Endothelial cell of umbilical vein (primary cell): ENCODE results near the gene DMD. TPM values are rescaled to one million over a fixed set of nuclear protein-coding genes. Genes with fewer than 3 reads are reported as not detected.

Source experiments
- BruUV-seq: library from RNA; stranded (reverse); fragments of 400-500 nt; replicated peaks from 2 replicates; lab custom pipeline; 2021; lab: Mats Ljungman, UMichigan
- CTCF ChIA-PET: fragments of 300-600, 350-600 bp; sonication (Branson Sonifier 250); formaldehyde crosslinking; loops from one replicate; lab custom pipeline; 2021; ENCODE audit warnings: antibody characterized with exemption, inconsistent platforms; lab: Charles Lee
- POLR2A ChIA-PET: fragments of 300-600, 350-600 bp; sonication (Branson Sonifier 250); formaldehyde crosslinking; loops from one replicate; lab custom pipeline; 2021; ENCODE audit warnings: antibody characterized with exemption, inconsistent platforms; lab: Charles Lee
- DNase-seq: peaks from one replicate; pipeline ENCODE4 v3.0.0-alpha.2; 2011; ENCODE audit warnings: low read depth, low spot score
- FAIRE-seq: peaks from 2 replicates; lab custom pipeline; 2011; peaks lifted over from hg19 to GRCh38; lab: Jason Lieb, UNC
- H2AFZ ChIP-seq: 2 replicates; pipeline ENCODE4 v1.6.0; 2012; ENCODE audit warnings: low read depth, low read length, control low read depth, inconsistent platforms
- H3K27ac ChIP-seq: 2 replicates; pipeline ENCODE4 v1.5.1; 2011; ENCODE audit warnings: low read depth, mild to moderate bottlenecking, control low read depth, low read length, moderate library complexity; ENCODE audit not compliant: insufficient read depth
- H3K27me3 ChIP-seq, 2 experiments: 2 replicates each; pipeline versions ENCODE4 v1.6.0 to v1.6.1; 2011; ENCODE audit warnings: low read length in 2 of 2, mixed read lengths in 1 of 2; ENCODE audit not compliant: control insufficient read depth in 2 of 2, insufficient read depth in 2 of 2
- H3K36me3 ChIP-seq, 2 experiments: 2 replicates in 1 of 2; 3 replicates in 1 of 2; pipeline ENCODE4 v1.5.1; 2011; ENCODE audit warnings: low read length in 2 of 2, mild to moderate bottlenecking in 1 of 2, moderate library complexity in 1 of 2; ENCODE audit not compliant: control insufficient read depth in 2 of 2, insufficient read depth in 2 of 2; ENCODE audit errors: extremely low read depth in 1 of 2
- H3K4me1 ChIP-seq: 3 replicates; pipeline ENCODE4 v1.5.1; 2011; ENCODE audit warnings: mild to moderate bottlenecking, low read length; ENCODE audit not compliant: control insufficient read depth, insufficient read depth; ENCODE audit errors: extremely low read depth
- H3K4me2 ChIP-seq: 2 replicates; pipeline ENCODE4 v1.6.1; 2011; ENCODE audit warnings: low read length, control low read depth, mixed read lengths; ENCODE audit not compliant: insufficient read depth
- H3K4me3 ChIP-seq, 3 experiments: fragments of 200-600 bp in 1 of 3; sonication (generic), shearing (Covaris generic) in 1 of 3; replicated peaks in 1 of 3; 2 replicates each; pipeline ENCODE4 v1.5.1; 2011 to 2016; ENCODE audit warnings: control low read depth in 3 of 3, low read length in 3 of 3, mild to moderate bottlenecking in 2 of 3, inconsistent platforms in 1 of 3, low read depth in 1 of 3, moderate library complexity in 1 of 3; ENCODE audit not compliant: insufficient read depth in 1 of 3
- H3K79me2 ChIP-seq: 2 replicates; pipeline ENCODE4 v1.6.0; 2012; ENCODE audit warnings: low read length, inconsistent platforms; ENCODE audit not compliant: control insufficient read depth, insufficient read depth
- H3K9ac ChIP-seq: replicated peaks from 2 replicates; pipeline ENCODE3; 2011; ENCODE audit warnings: low read length, control low read depth; ENCODE audit not compliant: insufficient read depth; ENCODE audit errors: extremely low read depth
- H3K9me1 ChIP-seq: replicated peaks from 3 replicates; pipeline ENCODE4 v1.6.0; 2011; ENCODE audit warnings: mild to moderate bottlenecking, low read length; ENCODE audit not compliant: control insufficient read depth, insufficient read depth; ENCODE audit errors: extremely low read depth
- H3K9me3 ChIP-seq: replicated peaks from 2 replicates; pipeline ENCODE4 v1.5.1; 2012; ENCODE audit warnings: low read length, inconsistent platforms; ENCODE audit not compliant: control insufficient read depth, insufficient read depth
- H4K20me1 ChIP-seq: replicated peaks from 2 replicates; pipeline ENCODE3; 2011; ENCODE audit warnings: mild to moderate bottlenecking, low read length; ENCODE audit not compliant: control insufficient read depth, insufficient read depth; ENCODE audit errors: extremely low read depth
- EZH2 ChIP-seq: IDR thresholded peaks from 2 replicates; pipeline ENCODE4 v1.6.1; 2012; ENCODE audit warnings: borderline replicate concordance, low read depth, mild to moderate bottlenecking, moderate library complexity, low read length, inconsistent platforms; ENCODE audit not compliant: severe bottlenecking
- FOS ChIP-seq: IDR thresholded peaks from 2 replicates; pipeline ENCODE4 v1.6.1; 2011; ENCODE audit warnings: mild to moderate bottlenecking, low read length, moderate library complexity, borderline replicate concordance; ENCODE audit not compliant: insufficient read depth
- GATA2 ChIP-seq: IDR thresholded peaks from 2 replicates; pipeline ENCODE4 v1.7.0; 2011; ENCODE audit warnings: low read depth, mild to moderate bottlenecking, moderate library complexity, mixed read lengths, low read length; ENCODE audit not compliant: insufficient read length, insufficient read depth
- JUN ChIP-seq: IDR thresholded peaks from 2 replicates; pipeline ENCODE4 v1.6.1; 2011; ENCODE audit warnings: borderline replicate concordance, low read depth; ENCODE audit not compliant: insufficient read length, insufficient read depth
- MYC ChIP-seq: IDR thresholded peaks from one replicate; pipeline ENCODE4 v1.6.1; 2011; ENCODE audit warnings: mild to moderate bottlenecking, low read depth, low read length
- POLR2A ChIP-seq: IDR thresholded peaks from 2 replicates; pipeline ENCODE4 v1.6.1; 2012; ENCODE audit warnings: low read depth, mild to moderate bottlenecking, control low read depth, low read length
- POLR2AphosphoS5 ChIP-seq: IDR thresholded peaks from 2 replicates; pipeline ENCODE4 v1.6.1; 2012; ENCODE audit warnings: low read depth, mild to moderate bottlenecking, control low read depth, low read length, moderate library complexity; ENCODE audit not compliant: insufficient read depth
- dilution Hi-C: fragments of 300-500 bp; cut with MboI; formaldehyde crosslinking; loops from one replicate; pipeline ENCODE4 v1.15.0; 2019; ENCODE audit warnings: low sequenced_read_pairs; ENCODE audit not compliant: extremely low pct_ligation_motif_present
- intact Hi-C: fragments of 100-400 bp; cut with micrococcal nuclease; formaldehyde crosslinking; loops from one replicate; pipeline ENCODE4 v1.10.0; 2022
- polyA plus RNA-seq, 4 experiments: library from polyadenylated mRNA; depleted of rRNA in 3 of 4; stranded (reverse) in 3 of 4; unstranded in 1 of 4; fragments of >200 nt; gene quantifications; 2 replicates each; pipeline versions ENCODE4 v1.2.1 to v1.2.3, GENCODE V29; 2011 to 2012; ENCODE audit warnings: missing spikeins in 1 of 4
- total RNA-seq: library from RNA; stranded (reverse); gene quantifications from 2 replicates; pipeline ENCODE4 v1.2.3, GENCODE V29; 2021
- TF ChIP-seq, protein P1 (sequence below), 2 donors: IDR thresholded peaks; 1 replicate in 1 of 2; 2 replicates in 1 of 2; pipeline ENCODE4 v1.5.1; 2011; ENCODE audit warnings: low read length in 2 of 2, mild to moderate bottlenecking in 2 of 2, moderate library complexity in 2 of 2, control low read depth in 1 of 2, inconsistent platforms in 1 of 2, low read depth in 1 of 2; ENCODE audit not compliant: insufficient read depth in 1 of 2; ENCODE audit errors: extremely low read depth in 1 of 2
- TF ChIP-seq, protein P2 (sequence below): IDR thresholded peaks from 2 replicates; pipeline ENCODE4 v1.6.1; 2011; ENCODE audit not compliant: insufficient read depth, insufficient read length

The DMD gene
- total and polyA plus RNA-seq, 2 donors (not counting 3 experiments of a cell fraction or from before 2014, with no cell fraction given) = 7.3 to 9.0 TPM

DNA sequence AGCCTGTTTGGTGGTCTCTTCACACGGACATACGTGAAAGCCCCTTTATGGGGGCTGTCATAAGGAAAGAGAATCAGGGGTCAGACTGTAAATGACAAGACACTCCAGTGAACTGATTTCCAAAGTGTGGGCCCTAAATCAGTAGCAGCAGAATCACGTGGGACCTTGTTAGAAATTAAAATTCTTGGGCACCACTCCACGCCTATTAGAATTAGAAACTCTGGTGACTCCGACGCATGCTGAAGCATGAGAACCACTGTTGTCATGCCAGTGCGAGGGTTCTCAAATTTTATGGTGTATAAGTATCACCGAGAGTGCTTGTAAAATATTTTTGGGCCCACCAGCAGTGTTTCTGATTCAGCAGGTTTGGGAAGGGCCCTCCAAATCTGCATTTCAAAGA is 672.8 kb downstream of the DMD start:
- CTCF ChIA-PET = no interaction called here
- H3K79me2 ChIP-seq = no peaks in the 10 kb centered on the region
- H4K20me1 ChIP-seq = no peaks in the 10 kb centered on the region
- FAIRE-seq = no peak
- dilution Hi-C loops = no loop called here
- H3K36me3 ChIP-seq = no peaks in the 10 kb centered on the region
- DNase-seq = no peak
- no peaks in the 10 kb centered on the region for H3K9me1 ChIP-seq
- no peak overlapping the region for H3K9ac ChIP-seq
- H3K4me2 ChIP-seq = no peak overlapping the region
- POLR2A ChIA-PET = no interaction called here
- BruUV-seq = no TSS peak
- no peaks in the 10 kb centered on the region for H3K9me3 ChIP-seq
- H3K27me3 ChIP-seq = no peaks in the 10 kb centered on the region
- H3K4me3 ChIP-seq = no peak overlapping the region
- H3K4me1 ChIP-seq = no peaks in the 10 kb centered on the region
- intact Hi-C loops = no loop called here
- no peak overlapping the region for H3K27ac ChIP-seq
- TF ChIP-seq GATA2 (no peak), FOS (no peak), POLR2A (no peak), EZH2 (no peak), POLR2AphosphoS5 (no peak), MYC (no peak), JUN (no peak)
- TF ChIP-seq, protein P1, sequence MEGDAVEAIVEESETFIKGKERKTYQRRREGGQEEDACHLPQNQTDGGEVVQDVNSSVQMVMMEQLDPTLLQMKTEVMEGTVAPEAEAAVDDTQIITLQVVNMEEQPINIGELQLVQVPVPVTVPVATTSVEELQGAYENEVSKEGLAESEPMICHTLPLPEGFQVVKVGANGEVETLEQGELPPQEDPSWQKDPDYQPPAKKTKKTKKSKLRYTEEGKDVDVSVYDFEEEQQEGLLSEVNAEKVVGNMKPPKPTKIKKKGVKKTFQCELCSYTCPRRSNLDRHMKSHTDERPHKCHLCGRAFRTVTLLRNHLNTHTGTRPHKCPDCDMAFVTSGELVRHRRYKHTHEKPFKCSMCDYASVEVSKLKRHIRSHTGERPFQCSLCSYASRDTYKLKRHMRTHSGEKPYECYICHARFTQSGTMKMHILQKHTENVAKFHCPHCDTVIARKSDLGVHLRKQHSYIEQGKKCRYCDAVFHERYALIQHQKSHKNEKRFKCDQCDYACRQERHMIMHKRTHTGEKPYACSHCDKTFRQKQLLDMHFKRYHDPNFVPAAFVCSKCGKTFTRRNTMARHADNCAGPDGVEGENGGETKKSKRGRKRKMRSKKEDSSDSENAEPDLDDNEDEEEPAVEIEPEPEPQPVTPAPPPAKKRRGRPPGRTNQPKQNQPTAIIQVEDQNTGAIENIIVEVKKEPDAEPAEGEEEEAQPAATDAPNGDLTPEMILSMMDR (IDR thresholded peaks at IDR 0.05; ENCODE audit: extremely low read depth in 1 of 2, insufficient read depth in 1 of 2, low read depth in 1 of 2, low read length in 2 of 2) = no peak
- TF ChIP-seq, protein P2, sequence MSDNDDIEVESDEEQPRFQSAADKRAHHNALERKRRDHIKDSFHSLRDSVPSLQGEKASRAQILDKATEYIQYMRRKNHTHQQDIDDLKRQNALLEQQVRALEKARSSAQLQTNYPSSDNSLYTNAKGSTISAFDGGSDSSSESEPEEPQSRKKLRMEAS = no peak
- no peak overlapping the region for H2AFZ ChIP-seq
